OCI-LY1 (cell line): ENCODE results near the gene BRIP1.
"Not testable (repeated sequence)": the region's sequence is repeated elsewhere in the genome, so short reads cannot be mapped to it uniquely, and the experiment has no call there.

Source experiments
- H2AFZ ChIP-seq: fragments of 200-600 bp; sonication (generic), shearing (Covaris generic); 2 replicates; pipeline ENCODE4 v1.6.0; 2014; ENCODE audit warnings: antibody characterized with exemption, mild to moderate bottlenecking, low read length
- H3F3A ChIP-seq: fragments of 200-600 bp; sonication (generic), shearing (Covaris generic); 2 replicates; pipeline ENCODE4 v1.6.0; 2014; ENCODE audit warnings: mild to moderate bottlenecking, antibody characterized with exemption, low read length, moderate library complexity; ENCODE audit not compliant: insufficient read depth
- H3K27ac ChIP-seq: fragments of 200-600 bp; sonication (generic); 2 replicates; pipeline ENCODE4 v1.5.1; 2014; ENCODE audit warnings: low read length, mixed run types, mild to moderate bottlenecking, low read depth; ENCODE audit not compliant: poor library complexity, severe bottlenecking
- H3K27me3 ChIP-seq: fragments of 200-600 bp; sonication (generic); 2 replicates; pipeline ENCODE4 v1.6.0; 2014; ENCODE audit warnings: antibody characterized with exemption, mild to moderate bottlenecking, low read length, moderate library complexity; ENCODE audit not compliant: insufficient read depth
- H3K36me3 ChIP-seq: fragments of 200-600 bp; sonication (generic); 2 replicates; pipeline ENCODE4 v1.6.1; 2014; ENCODE audit warnings: mild to moderate bottlenecking, antibody characterized with exemption, low read length, moderate library complexity, mixed read lengths; ENCODE audit not compliant: insufficient read depth
- H3K4me1 ChIP-seq: fragments of 200-600 bp; sonication (generic); 2 replicates; pipeline ENCODE4 v1.5.1; 2014; ENCODE audit warnings: mild to moderate bottlenecking, low read length, moderate library complexity; ENCODE audit not compliant: insufficient read depth, severe bottlenecking
- H3K4me2 ChIP-seq: fragments of 200-600 bp; sonication (generic), shearing (Covaris generic); 2 replicates; pipeline ENCODE4 v1.6.1; 2014; ENCODE audit warnings: low read length
- H3K4me3 ChIP-seq: fragments of 200-600 bp; sonication (generic); 2 replicates; pipeline ENCODE4 v1.5.1; 2014; ENCODE audit warnings: low read length, low read depth, mild to moderate bottlenecking, mixed read lengths; ENCODE audit not compliant: poor library complexity, severe bottlenecking
- H3K79me2 ChIP-seq: fragments of 200-600 bp; shearing (Covaris generic); 2 replicates; pipeline ENCODE4 v1.6.1; 2016; ENCODE audit warnings: mixed run types, low read length, mixed read lengths; ENCODE audit not compliant: insufficient read depth
- H3K9ac ChIP-seq: fragments of 200-600 bp; sonication (generic), shearing (Covaris generic); 2 replicates; pipeline ENCODE4 v1.6.1; 2014; ENCODE audit warnings: mild to moderate bottlenecking, low read length, mixed read lengths
- H3K9me2 ChIP-seq: fragments of 200-600 bp; sonication (generic), shearing (Covaris generic); 2 replicates; pipeline ENCODE4 v1.6.1; 2014; ENCODE audit warnings: low read depth, mild to moderate bottlenecking, low read length, mixed read lengths
- H3K9me3 ChIP-seq: fragments of 200-600 bp; shearing (Covaris generic); 2 replicates; pipeline ENCODE4 v1.6.1; 2014; ENCODE audit warnings: low read length, mixed read lengths
- H4K20me1 ChIP-seq: fragments of 200-600 bp; sonication (generic), shearing (Covaris generic); 2 replicates; pipeline ENCODE4 v1.6.0; 2016; ENCODE audit warnings: mild to moderate bottlenecking, low read length; ENCODE audit not compliant: insufficient read depth
- EZH2 ChIP-seq: fragments of 200-600 bp; sonication (generic), shearing (Covaris generic); IDR thresholded peaks from 2 replicates; pipeline ENCODE4 v1.8.0; 2017; ENCODE audit warnings: borderline replicate concordance, mixed run types, mild to moderate bottlenecking, antibody characterized with exemption, low read length, moderate library complexity, mixed read lengths
- TF ChIP-seq, protein P1 (sequence below): fragments of 200-600 bp; sonication (generic), shearing (Covaris generic); IDR thresholded peaks from 2 replicates; pipeline ENCODE4 v1.5.1; 2017; ENCODE audit warnings: mild to moderate bottlenecking, antibody characterized with exemption, low read length, moderate library complexity, mixed read lengths

Gene BRIP1

DNA sequence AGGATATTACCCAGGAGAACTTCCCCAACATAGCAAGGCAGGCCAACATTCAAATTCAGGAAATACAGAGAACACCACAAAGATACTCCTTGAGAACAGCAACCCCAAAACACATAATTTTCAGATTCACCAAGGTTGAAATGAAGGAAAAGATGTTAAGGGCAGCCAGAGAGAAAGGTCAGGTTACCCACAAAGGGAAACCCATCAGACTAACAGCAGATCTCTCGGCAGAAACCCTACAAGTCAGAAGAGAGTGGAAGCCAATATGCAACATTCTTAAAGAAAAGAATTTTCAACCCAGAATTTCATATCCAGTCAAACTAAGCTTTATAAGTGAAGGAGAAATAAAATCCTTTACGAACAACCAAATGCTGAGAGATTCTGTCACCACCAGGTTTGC is 188.7 kb downstream of the BRIP1 start:
- not testable (repeated sequence) for H3K9me3 ChIP-seq, H3K36me3 ChIP-seq, H3K4me3 ChIP-seq, H3K9ac ChIP-seq, H3F3A ChIP-seq, H3K79me2 ChIP-seq, H3K27me3 ChIP-seq, H2AFZ ChIP-seq, H3K9me2 ChIP-seq, H3K4me1 ChIP-seq, H3K27ac ChIP-seq, H3K4me2 ChIP-seq, H4K20me1 ChIP-seq

DNA sequence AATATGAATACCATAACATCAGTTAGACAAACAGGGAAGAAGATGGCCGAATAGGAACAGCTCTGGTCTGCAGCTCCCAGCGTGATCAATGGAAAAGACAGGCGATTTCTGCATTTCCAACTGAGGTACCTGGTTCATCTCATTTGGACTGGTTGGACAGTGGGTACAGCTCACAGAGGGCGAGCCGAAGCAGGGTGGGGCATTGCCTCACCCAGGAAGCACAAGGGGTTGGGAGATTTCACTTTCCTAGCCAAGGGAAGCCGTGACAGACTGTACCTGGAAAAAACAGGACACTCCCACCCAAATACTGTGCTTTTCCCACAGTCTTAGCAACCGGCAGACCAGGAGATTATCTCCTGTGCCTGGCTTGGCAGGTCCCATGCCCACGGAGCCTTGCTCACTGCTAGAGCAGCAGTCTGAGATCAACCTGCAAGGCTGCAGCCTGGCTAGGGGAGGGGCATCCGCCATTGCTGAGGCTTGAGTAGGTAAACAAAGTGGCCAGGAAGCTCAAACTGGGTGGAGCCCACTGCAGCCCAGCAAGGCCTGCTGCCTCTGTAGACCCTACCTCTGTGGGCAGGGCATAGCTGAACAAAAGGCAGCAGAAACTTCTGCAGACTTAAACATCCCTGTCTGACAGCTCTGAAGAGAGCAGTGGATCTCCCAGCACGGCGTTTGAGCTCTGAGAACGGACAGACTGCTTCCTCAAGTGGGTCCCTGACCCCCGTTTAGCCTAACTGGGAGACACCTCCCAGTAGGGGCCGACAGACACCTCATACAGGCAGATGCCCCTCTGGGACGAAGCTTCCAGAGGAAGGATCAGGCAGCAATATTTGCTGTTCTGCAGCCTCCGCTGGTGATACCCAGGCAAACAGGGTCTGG is 190.1 kb downstream of the BRIP1 start:
- not testable (repeated sequence) for H3K27ac ChIP-seq, H3K36me3 ChIP-seq, H4K20me1 ChIP-seq, H3K9ac ChIP-seq, H3K4me2 ChIP-seq, H3K79me2 ChIP-seq, H3K4me1 ChIP-seq, H3F3A ChIP-seq, H3K9me2 ChIP-seq, H3K9me3 ChIP-seq, H3K4me3 ChIP-seq, H3K27me3 ChIP-seq, H2AFZ ChIP-seq

DNA sequence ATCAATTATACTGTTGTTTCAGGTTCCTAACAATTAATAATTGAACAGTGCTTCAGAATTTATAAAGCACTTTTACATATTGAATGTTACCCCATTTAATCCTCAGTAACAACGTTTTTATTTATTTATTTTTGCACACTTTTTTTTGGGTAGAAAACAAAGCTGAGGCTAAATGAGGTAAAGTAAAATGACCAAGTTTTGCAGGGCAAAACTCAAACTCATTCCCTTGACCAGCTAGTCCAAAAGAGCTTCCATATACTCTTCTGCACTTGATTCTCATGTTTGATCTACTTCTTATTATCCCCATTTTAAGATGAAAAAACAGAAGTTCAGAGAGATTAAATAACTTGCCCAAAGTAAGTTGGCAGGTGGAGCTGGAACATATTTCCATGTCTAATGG is 191.2 kb downstream of the BRIP1 start:
- Histone ChIP-seq H3K4me1 (no peaks in the 10 kb centered on the region), H3F3A (no peaks in the 10 kb centered on the region), H3K4me2 (no peak overlapping the region), H3K79me2 (no peaks in the 10 kb centered on the region), H3K9ac (no peak overlapping the region), H3K27me3 (no peaks in the 10 kb centered on the region), H3K36me3 (no peaks in the 10 kb centered on the region), H3K9me2 (no peaks in the 10 kb centered on the region), H3K9me3 (no peaks in the 10 kb centered on the region), H2AFZ (no peak overlapping the region), H3K27ac (no peak overlapping the region), H3K4me3 (no peak overlapping the region), H4K20me1 (no peaks in the 10 kb centered on the region)
- no peak for TF ChIP-seq EZH2
- TF ChIP-seq, protein P1, sequence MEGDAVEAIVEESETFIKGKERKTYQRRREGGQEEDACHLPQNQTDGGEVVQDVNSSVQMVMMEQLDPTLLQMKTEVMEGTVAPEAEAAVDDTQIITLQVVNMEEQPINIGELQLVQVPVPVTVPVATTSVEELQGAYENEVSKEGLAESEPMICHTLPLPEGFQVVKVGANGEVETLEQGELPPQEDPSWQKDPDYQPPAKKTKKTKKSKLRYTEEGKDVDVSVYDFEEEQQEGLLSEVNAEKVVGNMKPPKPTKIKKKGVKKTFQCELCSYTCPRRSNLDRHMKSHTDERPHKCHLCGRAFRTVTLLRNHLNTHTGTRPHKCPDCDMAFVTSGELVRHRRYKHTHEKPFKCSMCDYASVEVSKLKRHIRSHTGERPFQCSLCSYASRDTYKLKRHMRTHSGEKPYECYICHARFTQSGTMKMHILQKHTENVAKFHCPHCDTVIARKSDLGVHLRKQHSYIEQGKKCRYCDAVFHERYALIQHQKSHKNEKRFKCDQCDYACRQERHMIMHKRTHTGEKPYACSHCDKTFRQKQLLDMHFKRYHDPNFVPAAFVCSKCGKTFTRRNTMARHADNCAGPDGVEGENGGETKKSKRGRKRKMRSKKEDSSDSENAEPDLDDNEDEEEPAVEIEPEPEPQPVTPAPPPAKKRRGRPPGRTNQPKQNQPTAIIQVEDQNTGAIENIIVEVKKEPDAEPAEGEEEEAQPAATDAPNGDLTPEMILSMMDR: no peak

DNA sequence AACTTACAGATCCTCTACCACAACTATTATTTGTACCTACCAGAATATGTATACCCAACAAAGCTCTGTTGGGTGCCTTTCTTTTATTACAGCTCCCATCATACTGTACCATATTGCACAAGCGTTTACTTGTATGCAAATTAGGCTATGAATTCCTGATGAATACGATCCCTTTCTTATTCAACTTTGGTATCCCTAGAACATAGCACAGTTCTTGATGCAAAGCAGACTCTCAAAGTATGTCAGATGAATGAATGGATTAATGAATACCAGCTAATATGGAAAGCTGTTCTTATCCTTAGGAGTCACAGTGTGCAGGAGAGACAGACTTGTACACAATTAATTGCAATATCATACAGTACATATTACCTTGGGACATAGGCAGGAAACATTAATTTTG is 192.6 kb downstream of the BRIP1 start:
- no peaks in the 10 kb centered on the region for H3K4me1 ChIP-seq
- H3K9me3 ChIP-seq: no peaks in the 10 kb centered on the region
- H3K27ac ChIP-seq: no peak overlapping the region
- H3K4me3 ChIP-seq: no peak overlapping the region
- H3K27me3 ChIP-seq: no peaks in the 10 kb centered on the region
- H4K20me1 ChIP-seq: no peaks in the 10 kb centered on the region
- no peaks in the 10 kb centered on the region for H3K36me3 ChIP-seq
- TF ChIP-seq, protein P1: no peak
- TF ChIP-seq EZH2: no peak
- H3K9ac ChIP-seq: no peak overlapping the region
- no peaks in the 10 kb centered on the region for H3K9me2 ChIP-seq
- H2AFZ ChIP-seq: no peak overlapping the region
- no peaks in the 10 kb centered on the region for H3F3A ChIP-seq
- H3K79me2 ChIP-seq: no peaks in the 10 kb centered on the region
- H3K4me2 ChIP-seq: no peak overlapping the region
